Mesendoderm (in vitro differentiated cells): ENCODE measurements around the gene PSMD6.

Source experiments
- DNase-seq: peaks from one replicate; pipeline ENCODE4 v3.0.0; 2013
- H2AK5ac ChIP-seq: 2 replicates; pipeline ENCODE4 v1.6.1; 2013; ENCODE audit warnings: low read length, inconsistent platforms
- H2BK120ac ChIP-seq: 2 replicates; pipeline ENCODE4 v1.6.1; 2013; ENCODE audit warnings: low read depth, mild to moderate bottlenecking, low read length, moderate library complexity, mixed read lengths
- H2BK15ac ChIP-seq: replicated peaks from 2 replicates; pipeline ENCODE4 v1.6.1; 2013; ENCODE audit warnings: low read depth, mild to moderate bottlenecking, moderate library complexity
- H2BK5ac ChIP-seq: 2 replicates; pipeline ENCODE4 v1.6.1; 2013; ENCODE audit warnings: low read length, inconsistent platforms
- H3K18ac ChIP-seq: 2 replicates; pipeline ENCODE4 v1.6.1; 2013; ENCODE audit warnings: mild to moderate bottlenecking, low read length, mixed read lengths
- H3K23ac ChIP-seq: one replicate; pipeline ENCODE4 v1.6.1; 2013; ENCODE audit warnings: low read length
- H3K27ac ChIP-seq: 2 replicates; pipeline ENCODE4 v1.5.1; 2013; ENCODE audit warnings: low read depth, mild to moderate bottlenecking, inconsistent platforms, low read length, moderate library complexity
- H3K27me3 ChIP-seq: 2 replicates; pipeline ENCODE4 v1.6.1; 2013; ENCODE audit warnings: low read length, control low read depth, mild to moderate bottlenecking, inconsistent platforms; ENCODE audit not compliant: insufficient read depth, poor library complexity
- H3K36me3 ChIP-seq: 2 replicates; pipeline ENCODE4 v1.6.1; 2013; ENCODE audit warnings: low read length, inconsistent platforms; ENCODE audit not compliant: control insufficient read depth, insufficient read depth
- H3K4ac ChIP-seq: one replicate; pipeline ENCODE4 v1.6.1; 2013; ENCODE audit warnings: low read depth, mild to moderate bottlenecking, low read length, moderate library complexity
- H3K4me1 ChIP-seq: 2 replicates; pipeline ENCODE4 v1.6.1; 2013; ENCODE audit warnings: low read depth, low read length, inconsistent platforms; ENCODE audit not compliant: control insufficient read depth
- H3K4me2 ChIP-seq: 2 replicates; pipeline ENCODE4 v1.6.1; 2013; ENCODE audit warnings: low read length
- H3K4me3 ChIP-seq: 2 replicates; pipeline ENCODE4 v1.5.1; 2013; ENCODE audit warnings: mild to moderate bottlenecking, low read length
- H3K56ac ChIP-seq: one replicate; pipeline ENCODE4 v1.6.1; 2013; ENCODE audit warnings: low read length
- H3K79me1 ChIP-seq: 2 replicates; pipeline ENCODE4 v1.6.1; 2013; ENCODE audit warnings: low read length, inconsistent platforms
- H3K79me2 ChIP-seq: 2 replicates; pipeline ENCODE4 v1.6.1; 2013; ENCODE audit warnings: mild to moderate bottlenecking, low read length; ENCODE audit not compliant: control insufficient read depth, insufficient read depth
- H3K9ac ChIP-seq: 2 replicates; pipeline ENCODE4 v1.6.1; 2013; ENCODE audit warnings: low read length, inconsistent platforms
- H4K5ac ChIP-seq: one replicate; pipeline ENCODE4 v1.6.1; 2013; ENCODE audit warnings: low read length
- H4K8ac ChIP-seq: one replicate; pipeline ENCODE4 v1.6.1; 2013; ENCODE audit warnings: low read depth, mild to moderate bottlenecking, control low read depth, low read length, moderate library complexity
- WGBS: extraction: QIAGEN DNeasy Blood & Tissue Kit; methylation state at CpG from one replicate; pipeline ENCODE4 v1.1.7; 2013; ENCODE audit warnings: low lambda C conversion rate, missing lambda C conversion rate; ENCODE audit not compliant: insufficient coverage; ENCODE audit errors: extremely low coverage; 5-methylcytosine and 5-hydroxymethylcytosine counted together

PSMD6 gene

DNA sequence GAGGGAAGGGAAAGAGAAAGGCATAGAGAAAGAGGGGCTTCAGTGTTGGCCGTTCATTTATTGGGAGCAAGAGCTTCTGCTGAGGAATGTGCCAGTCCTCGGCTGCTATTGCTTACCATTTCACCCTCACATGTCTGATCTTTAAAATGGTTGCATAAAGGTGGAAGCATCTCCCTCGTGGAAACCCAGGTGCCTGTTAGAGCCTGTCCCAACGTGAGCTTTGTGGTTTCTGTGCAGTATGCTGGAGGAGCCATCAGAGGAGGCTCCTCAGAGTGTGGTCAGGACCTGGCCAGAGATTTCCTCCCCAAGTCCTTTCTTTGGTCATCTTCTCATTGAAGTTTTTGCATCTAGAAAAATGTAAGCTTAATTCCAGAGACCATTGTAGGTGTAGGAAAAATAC lies 34.4 kb downstream of the PSMD6 start:
- Histone ChIP-seq H3K56ac (no peak overlapping the region), H3K4me2 (no peak overlapping the region), H3K36me3 (peaks cover 5% of the 10 kb centered on the region), H3K18ac (no peak overlapping the region), H3K23ac (no peak overlapping the region), H2AK5ac (no peak overlapping the region), H3K4me3 (no peak overlapping the region), H3K79me1 (no peaks in the 10 kb centered on the region), H2BK5ac (no peak overlapping the region), H2BK120ac (no peak overlapping the region), H3K9ac (no peak overlapping the region), H3K4me1 (peaks cover 2% of the 10 kb centered on the region), H2BK15ac (no peak overlapping the region), H3K27me3 (no peaks in the 10 kb centered on the region), H4K5ac (no peak overlapping the region), H3K4ac (no peak overlapping the region), H3K79me2 (no peaks in the 10 kb centered on the region), H3K27ac (no peak overlapping the region), H4K8ac (no peak overlapping the region)
- WGBS = no CpG with 5 or more reads among the region's 4 CpGs
- DNase-seq = no peak

DNA sequence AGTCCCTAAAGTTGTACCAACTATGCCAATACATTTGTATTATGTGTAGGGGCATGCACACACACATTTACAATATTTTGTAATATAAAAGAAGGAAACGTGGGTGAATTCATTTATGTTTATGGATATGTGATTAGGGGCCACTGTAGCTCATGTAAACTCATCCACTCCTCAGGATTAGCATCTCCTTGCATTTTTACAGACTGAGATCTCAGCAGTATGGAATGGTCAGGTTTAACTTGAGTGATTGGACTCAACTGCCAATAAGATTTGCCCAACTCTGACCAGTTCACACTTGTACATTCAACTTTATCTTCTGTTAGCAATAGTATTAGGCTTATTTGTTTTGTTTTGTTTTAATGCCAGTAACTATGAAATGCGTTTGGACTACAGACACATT lies 36.5 kb downstream of the PSMD6 start:
- Histone ChIP-seq H2AK5ac (no peak overlapping the region), H3K18ac (no peak overlapping the region), H3K4me2 (no peak overlapping the region), H3K9ac (no peak overlapping the region), H2BK120ac (no peak overlapping the region), H3K27me3 (no peaks in the 10 kb centered on the region), H2BK5ac (no peak overlapping the region), H3K27ac (no peak overlapping the region), H3K79me1 (no peaks in the 10 kb centered on the region), H3K4ac (no peak overlapping the region), H3K23ac (no peak overlapping the region), H3K36me3 (peaks cover 5% of the 10 kb centered on the region), H2BK15ac (no peak overlapping the region), H3K79me2 (no peaks in the 10 kb centered on the region), H3K4me1 (no peaks in the 10 kb centered on the region), H4K5ac (no peak overlapping the region), H4K8ac (no peak overlapping the region), H3K56ac (no peak overlapping the region), H3K4me3 (no peak overlapping the region)
- DNase-seq = no peak
- no CpG with 5 or more reads among the region's 2 CpGs for WGBS

DNA sequence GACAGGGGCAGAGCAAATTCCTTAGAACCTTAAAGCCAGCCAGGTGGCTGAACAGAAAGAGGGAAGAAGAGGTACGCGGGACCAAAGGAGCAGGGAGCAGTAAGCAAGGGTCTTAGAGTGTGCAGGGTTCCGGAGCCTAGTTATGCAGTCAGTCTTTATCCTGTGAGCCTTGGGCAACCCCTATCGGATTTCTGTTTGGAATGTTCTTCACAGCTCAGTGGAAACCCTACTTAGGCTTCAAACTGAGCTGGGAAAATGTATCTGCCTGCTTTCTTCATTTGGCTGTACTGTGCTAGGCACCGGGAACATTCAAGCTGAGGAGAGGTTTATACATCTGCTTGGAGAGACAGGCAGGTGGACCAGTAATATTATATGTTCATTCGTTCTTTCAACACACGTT lies 37.1 kb downstream of the PSMD6 start:
- Histone ChIP-seq H3K18ac (no peak overlapping the region), H4K8ac (no peak overlapping the region), H3K4ac (no peak overlapping the region), H3K56ac (no peak overlapping the region), H2BK5ac (no peak overlapping the region), H3K79me1 (no peaks in the 10 kb centered on the region), H3K27ac (no peak overlapping the region), H2AK5ac (no peak overlapping the region), H3K9ac (no peak overlapping the region), H3K4me3 (no peak overlapping the region), H3K4me1 (no peaks in the 10 kb centered on the region), H2BK15ac (no peak overlapping the region), H2BK120ac (no peak overlapping the region), H3K36me3 (peaks cover 5% of the 10 kb centered on the region), H3K4me2 (no peak overlapping the region), H3K23ac (no peak overlapping the region), H4K5ac (no peak overlapping the region), H3K27me3 (no peaks in the 10 kb centered on the region), H3K79me2 (no peaks in the 10 kb centered on the region)
- no CpG with 5 or more reads among the region's 7 CpGs for WGBS
- no peak for DNase-seq

- no peak for DNase-seq
- WGBS = no CpG with 5 or more reads among the region's 3 CpGs
- Histone ChIP-seq H3K4me3 (no peak overlapping the region), H2BK5ac (no peak overlapping the region), H3K79me2 (no peaks in the 10 kb centered on the region), H2AK5ac (no peak overlapping the region), H4K8ac (no peak overlapping the region), H3K18ac (no peak overlapping the region), H3K4me1 (no peaks in the 10 kb centered on the region), H3K27me3 (no peaks in the 10 kb centered on the region), H4K5ac (no peak overlapping the region), H3K56ac (no peak overlapping the region), H3K4me2 (no peak overlapping the region), H3K27ac (no peak overlapping the region), H2BK15ac (no peak overlapping the region), H3K4ac (no peak overlapping the region), H3K23ac (no peak overlapping the region), H2BK120ac (no peak overlapping the region), H3K36me3 (no peaks in the 10 kb centered on the region), H3K9ac (no peak overlapping the region), H3K79me1 (no peaks in the 10 kb centered on the region)
Measured at GRCh38 chr3:63984391-63984790, 38.9 kb downstream of the PSMD6 start.

DNA sequence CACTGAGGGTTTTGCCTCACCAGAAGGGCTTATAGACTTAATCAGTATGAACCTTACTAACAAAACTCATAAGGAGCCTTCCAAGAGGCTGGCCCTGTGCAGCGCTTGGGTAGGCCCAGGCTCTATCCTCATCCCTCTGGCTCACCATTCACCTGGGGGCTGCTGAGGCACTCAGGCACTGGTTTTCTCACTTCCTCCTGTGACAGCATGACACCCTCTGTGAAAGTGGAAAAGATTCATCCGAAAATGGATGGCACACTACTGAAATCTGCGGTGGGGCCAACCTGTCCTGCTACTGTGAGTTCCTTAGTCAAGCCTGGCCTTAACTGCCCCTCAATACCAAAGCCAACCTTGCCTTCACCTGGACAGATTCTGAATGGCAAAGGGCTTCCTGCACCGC lies 41.3 kb downstream of the PSMD6 start:
- H2BK120ac ChIP-seq = no peak overlapping the region
- no peak overlapping the region for H4K5ac ChIP-seq
- H3K27me3 ChIP-seq = no peaks in the 10 kb centered on the region
- no peak overlapping the region for H4K8ac ChIP-seq
- H2BK15ac ChIP-seq = no peak overlapping the region
- H3K4ac ChIP-seq = no peak overlapping the region
- H3K56ac ChIP-seq = no peak overlapping the region
- no peaks in the 10 kb centered on the region for H3K79me2 ChIP-seq
- DNase-seq = no peak
- no peaks in the 10 kb centered on the region for H3K4me1 ChIP-seq
- H3K4me3 ChIP-seq = no peak overlapping the region
- H3K9ac ChIP-seq = no peak overlapping the region
- H3K4me2 ChIP-seq = no peak overlapping the region
- H2AK5ac ChIP-seq = no peak overlapping the region
- H3K36me3 ChIP-seq = no peaks in the 10 kb centered on the region
- H3K23ac ChIP-seq = no peak overlapping the region
- no peak overlapping the region for H3K18ac ChIP-seq
- peaks cover 3% of the 10 kb centered on the region for H3K79me1 ChIP-seq
- no peak overlapping the region for H2BK5ac ChIP-seq
- WGBS = no CpG with 5 or more reads among the region's 4 CpGs
- no peak overlapping the region for H3K27ac ChIP-seq

GRCh38 chr3:63980830-63981498 lies 42.3 kb downstream of the PSMD6 start:
- peaks cover 8% of the 10 kb centered on the region for H3K79me1 ChIP-seq
- peaks cover under 1% of the 10 kb centered on the region for H3K79me2 ChIP-seq
- H3K23ac ChIP-seq = no peak overlapping the region
- no peak overlapping the region for H2BK15ac ChIP-seq
- no peak overlapping the region for H3K4me2 ChIP-seq
- H3K4me1 ChIP-seq = no peaks in the 10 kb centered on the region
- no peak overlapping the region for H3K56ac ChIP-seq
- DNase-seq = no peak
- H3K9ac ChIP-seq = no peak overlapping the region
- no peak overlapping the region for H2BK5ac ChIP-seq
- no peak overlapping the region for H4K8ac ChIP-seq
- no peak overlapping the region for H3K27ac ChIP-seq
- no peak overlapping the region for H2BK120ac ChIP-seq
- H2AK5ac ChIP-seq = no peak overlapping the region
- H3K4me3 ChIP-seq = no peak overlapping the region
- H3K18ac ChIP-seq = no peak overlapping the region
- H3K36me3 ChIP-seq = no peaks in the 10 kb centered on the region
- no CpG with 5 or more reads among the region's 8 CpGs for WGBS
- H3K27me3 ChIP-seq = no peaks in the 10 kb centered on the region
- H4K5ac ChIP-seq = no peak overlapping the region
- H3K4ac ChIP-seq = no peak overlapping the region
